Fibroblast of the conjunctiva (primary cell): ENCODE measurements around the gene CA9.

Experiments used
- DNase-seq: peaks from one replicate; pipeline ENCODE4 v3.0.0-alpha.2; 2010; ENCODE audit warnings: low read depth

The CA9 gene

GRCh38 chr9:35675732-35676392, 2.1 kb downstream of the CA9 start:
- no peak for DNase-seq

- DNase-seq: no peak
Measured at GRCh38 chr9:35679091-35679490, 5.4 kb downstream of the CA9 start.

GRCh38 chr9:35679766-35680330, 6.1 kb downstream of the CA9 start:
- DNase-seq: no peak

GRCh38 chr9:35680331-35681105, 6.8 kb downstream of the CA9 start:
- DNase-seq: no peak

- no peak for DNase-seq
Measured at GRCh38 chr9:35681341-35682002, 7.7 kb downstream of the CA9 start.

- DNase-seq: no peak
Measured at GRCh38 chr9:35682051-35682450, 8.3 kb downstream of the CA9 start.

- no peak for DNase-seq
Measured at GRCh38 chr9:35682520-35683315, 9.0 kb downstream of the CA9 start.

GRCh38 chr9:35683323-35683722, 9.6 kb downstream of the CA9 start:
- no peak for DNase-seq

- no peak for DNase-seq
Measured at GRCh38 chr9:35684921-35685320, 11.2 kb downstream of the CA9 start.

- DNase-seq: no peak
Measured at GRCh38 chr9:35685506-35685905, 11.8 kb downstream of the CA9 start.

GRCh38 chr9:35686222-35687203, 12.8 kb downstream of the CA9 start:
- peak; percentile 62 for DNase-seq

- no peak for DNase-seq
Measured at GRCh38 chr9:35687306-35687705, 13.6 kb downstream of the CA9 start.

- no peak for DNase-seq
Measured at GRCh38 chr9:35687972-35688557, 14.3 kb downstream of the CA9 start.

GRCh38 chr9:35688558-35689541, 15.1 kb downstream of the CA9 start:
- peak; percentile 75 for DNase-seq

- DNase-seq: peak; percentile 65
Measured at GRCh38 chr9:35689542-35690293, 16.0 kb downstream of the CA9 start, which contains the start of gene TPM2. Gene TPM2 (minus strand): TSS chr9:35689925. CDS start chr9:35689817, 108 bp downstream.

GRCh38 chr9:35690294-35690613, 16.5 kb downstream of the CA9 start:
- no peak for DNase-seq

- peak; percentile 32 for DNase-seq
Measured at GRCh38 chr9:35690614-35691333, 17.0 kb downstream of the CA9 start.

GRCh38 chr9:35691334-35691650, 17.6 kb downstream of the CA9 start:
- no peak for DNase-seq
